ENCODE measurements around the gene SMYD3. TPM values are rescaled to one million over a fixed set of nuclear protein-coding genes. Genes with fewer than 3 reads are reported as not detected.

Gene SMYD3
- total RNA-seq, 1 donor from 2014 or later, result 0.32 TPM

GRCh38 chr1:246002725-246003441, 504.2 kb downstream of the SMYD3 start:
- Histone ChIP-seq H3K27ac (no peak overlapping the region), H3K4me1 (no peaks in the 10 kb centered on the region), H3K9me3 (no peaks in the 10 kb centered on the region), H3K27me3 (no peaks in the 10 kb centered on the region), H3K36me3 (no peaks in the 10 kb centered on the region), H3K4me3 (no peak overlapping the region)
- DNase-seq (ENCODE audit: low spot score in 2 of 2), result peak; percentile 20 to 74
- intact Hi-C loops (cut with DNase I), result no loop called here
- peak; percentile 46 to 63 (median 46) for TF ChIP-seq CTCF (IDR thresholded peaks at IDR 0.05)

- H3K27me3 ChIP-seq, result no peaks in the 10 kb centered on the region
- no peaks in the 10 kb centered on the region for H3K9me3 ChIP-seq
- TF ChIP-seq CTCF (IDR thresholded peaks at IDR 0.05), result no peak
- intact Hi-C loops (cut with DNase I), result no loop called here
- DNase-seq (ENCODE audit: low spot score in 2 of 2), result no peak
- no peaks in the 10 kb centered on the region for H3K36me3 ChIP-seq
- no peaks in the 10 kb centered on the region for H3K4me1 ChIP-seq
- H3K4me3 ChIP-seq, result no peak overlapping the region
- H3K27ac ChIP-seq, result no peak overlapping the region
These were observed 505.2 kb downstream of the SMYD3 start for GRCh38 chr1:246001837-246002230.

GRCh38 chr1:246001142-246001836, 505.8 kb downstream of the SMYD3 start:
- no peaks in the 10 kb centered on the region for H3K9me3 ChIP-seq
- no peaks in the 10 kb centered on the region for H3K36me3 ChIP-seq
- no peak overlapping the region for H3K27ac ChIP-seq
- no peaks in the 10 kb centered on the region for H3K4me1 ChIP-seq
- no peaks in the 10 kb centered on the region for H3K27me3 ChIP-seq
- H3K4me3 ChIP-seq, result no peak overlapping the region
- DNase-seq (ENCODE audit: low spot score in 2 of 2), result no peak
- TF ChIP-seq CTCF (IDR thresholded peaks at IDR 0.05), result no peak
- intact Hi-C loops (cut with DNase I), result no loop called here

- H3K4me1 ChIP-seq, result no peaks in the 10 kb centered on the region
- DNase-seq (ENCODE audit: low spot score in 2 of 2), result no peak
- H3K27me3 ChIP-seq, result no peaks in the 10 kb centered on the region
- intact Hi-C loops (cut with DNase I), result no loop called here
- no peak for TF ChIP-seq CTCF (IDR thresholded peaks at IDR 0.05)
- no peaks in the 10 kb centered on the region for H3K36me3 ChIP-seq
- H3K27ac ChIP-seq, result no peak overlapping the region
- no peaks in the 10 kb centered on the region for H3K9me3 ChIP-seq
- H3K4me3 ChIP-seq, result no peak overlapping the region
These were observed 506.5 kb downstream of the SMYD3 start for GRCh38 chr1:246000638-246001015.

- TF ChIP-seq CTCF (IDR thresholded peaks at IDR 0.05), result no peak
- no peak overlapping the region for H3K4me3 ChIP-seq
- H3K27ac ChIP-seq, result no peak overlapping the region
- no peaks in the 10 kb centered on the region for H3K27me3 ChIP-seq
- H3K36me3 ChIP-seq, result no peaks in the 10 kb centered on the region
- no peaks in the 10 kb centered on the region for H3K4me1 ChIP-seq
- no peaks in the 10 kb centered on the region for H3K9me3 ChIP-seq
- intact Hi-C loops (cut with DNase I), result no loop called here
- no peak for DNase-seq (ENCODE audit: low spot score in 2 of 2)
These were observed 507.1 kb downstream of the SMYD3 start for GRCh38 chr1:245999697-246000637.
